Loucy (cell line): ENCODE measurements around the gene NBR1.

Experiments used
- EZH2phosphoT487 ChIP-seq: fragments of 200-600 bp; IDR thresholded peaks from 2 replicates; pipeline ENCODE4 v1.6.1; 2018; ENCODE audit warnings: antibody characterized with exemption, mild to moderate bottlenecking, moderate library complexity, borderline replicate concordance
- TF ChIP-seq, protein P1 (sequence below): fragments of 200-600 bp; sonication (generic); conservative IDR thresholded peaks from 2 replicates; pipeline ENCODE4 v1.5.1; 2014; ENCODE audit warnings: mild to moderate bottlenecking, antibody characterized with exemption, low read length

DNA sequence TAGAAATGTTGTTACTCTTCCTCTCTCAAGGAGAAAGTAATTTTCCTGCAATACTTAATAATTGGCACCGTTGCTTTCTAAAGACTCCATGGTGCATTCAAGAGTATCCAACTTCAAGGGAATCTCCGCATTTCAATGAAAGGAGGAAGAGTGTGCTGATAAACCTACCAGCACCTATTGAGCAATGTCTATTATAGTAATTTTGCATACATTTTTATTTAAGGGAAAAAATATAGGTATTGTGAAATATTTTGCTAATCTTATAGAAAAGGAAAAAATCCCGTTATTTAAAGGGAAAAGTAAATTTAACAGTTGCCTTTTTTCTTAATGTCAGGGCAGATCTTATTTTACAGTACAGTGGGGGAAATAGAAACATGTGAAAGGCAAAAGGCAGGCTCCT, 39.6 kb downstream of the NBR1 start:
- TF ChIP-seq, protein P1, sequence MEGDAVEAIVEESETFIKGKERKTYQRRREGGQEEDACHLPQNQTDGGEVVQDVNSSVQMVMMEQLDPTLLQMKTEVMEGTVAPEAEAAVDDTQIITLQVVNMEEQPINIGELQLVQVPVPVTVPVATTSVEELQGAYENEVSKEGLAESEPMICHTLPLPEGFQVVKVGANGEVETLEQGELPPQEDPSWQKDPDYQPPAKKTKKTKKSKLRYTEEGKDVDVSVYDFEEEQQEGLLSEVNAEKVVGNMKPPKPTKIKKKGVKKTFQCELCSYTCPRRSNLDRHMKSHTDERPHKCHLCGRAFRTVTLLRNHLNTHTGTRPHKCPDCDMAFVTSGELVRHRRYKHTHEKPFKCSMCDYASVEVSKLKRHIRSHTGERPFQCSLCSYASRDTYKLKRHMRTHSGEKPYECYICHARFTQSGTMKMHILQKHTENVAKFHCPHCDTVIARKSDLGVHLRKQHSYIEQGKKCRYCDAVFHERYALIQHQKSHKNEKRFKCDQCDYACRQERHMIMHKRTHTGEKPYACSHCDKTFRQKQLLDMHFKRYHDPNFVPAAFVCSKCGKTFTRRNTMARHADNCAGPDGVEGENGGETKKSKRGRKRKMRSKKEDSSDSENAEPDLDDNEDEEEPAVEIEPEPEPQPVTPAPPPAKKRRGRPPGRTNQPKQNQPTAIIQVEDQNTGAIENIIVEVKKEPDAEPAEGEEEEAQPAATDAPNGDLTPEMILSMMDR: no peak
- no peak for TF ChIP-seq EZH2phosphoT487
